Measurements from ENCODE around the gene APEX1. TPM values are rescaled to one million over a fixed set of nuclear protein-coding genes. Genes with fewer than 3 reads are reported as not detected.

Gene APEX1
- total RNA-seq, 1 experiment from 2014 or later = 235 TPM

- no peaks in the 10 kb centered on the region for H4K20me1 ChIP-seq (ENCODE audit: insufficient read depth)
- ChIA-PET POLR2A (interaction anchor here (2.1 kb wide), 1 partner anchor 80 kb away, joined by 7 read pairs; the partner anchor contains the start of gene PARP2), CTCF (no interaction called here), RAD21 (ENCODE audit: low non-redundant PET in 1 of 2, low total read pairs in 2 of 2, uncharacterized antibody in 2 of 2, unreplicated experiment in 2 of 2) (no interaction called here)
- H3K36me3 ChIP-seq (ENCODE audit: control insufficient read depth in 1 of 2, insufficient read depth in 2 of 2, low read length in 2 of 2) = no peaks in the 10 kb centered on the region
- H3K9me3 ChIP-seq (ENCODE audit: control insufficient read depth in 1 of 2, insufficient read depth in 1 of 2, low read depth in 1 of 2, low read length in 2 of 2) = no peaks in the 10 kb centered on the region
- BruUV-seq (replicated peaks) = no TSS peak
- H3K79me2 ChIP-seq (ENCODE audit: insufficient read depth, low read length) = no peaks in the 10 kb centered on the region
- no peak overlapping the region for H3K27ac ChIP-seq (ENCODE audit: low read depth, low read length)
- ATAC-seq (no peak), DNase-seq (ENCODE audit: low read depth, low spot score) (no peak)
- H3K4me2 ChIP-seq (ENCODE audit: low read length) = no peak overlapping the region
- H3K9me2 ChIP-seq (ENCODE audit: insufficient read depth) = no peaks in the 10 kb centered on the region
- no peak overlapping the region for H3K4me3 ChIP-seq (replicated peaks in 1 of 2; ENCODE audit: low read depth in 1 of 2, low read length in 2 of 2)
- no peak overlapping the region for H2AFZ ChIP-seq (ENCODE audit: low read depth, low read length, poor library complexity, severe bottlenecking)
- no peaks in the 10 kb centered on the region for H3K27me3 ChIP-seq (ENCODE audit: insufficient read depth, low read length)
- intact Hi-C loops (cut with micrococcal nuclease) = no loop called here
- no peak for TF ChIP-seq REST (IDR thresholded peaks at IDR 0.05; ENCODE audit: low read depth)
- TF ChIP-seq ZNF274 (IDR thresholded peaks at IDR 0.05; ENCODE audit: low read depth, low read length) = no peak
- TF ChIP-seq YY1 (IDR thresholded peaks at IDR 0.05; ENCODE audit: extremely low read depth, insufficient replicate concordance, low read depth, low read length) = no peak
- TF ChIP-seq ATF3 (IDR thresholded peaks at IDR 0.05) = no peak
- no peak for TF ChIP-seq EZH2phosphoT487 (IDR thresholded peaks at IDR 0.05; ENCODE audit: borderline replicate concordance)
- no peak for TF ChIP-seq CBX3 (IDR thresholded peaks at IDR 0.05; ENCODE audit: low read depth)
- TF ChIP-seq SRF (IDR thresholded peaks at IDR 0.05; ENCODE audit: low read depth) = no peak
- no peak for TF ChIP-seq EGR1 (IDR thresholded peaks at IDR 0.05; ENCODE audit: low read depth)
- TF ChIP-seq EZH2 (IDR thresholded peaks at IDR 0.05) = no peak
- H3K4me1 ChIP-seq (ENCODE audit: control insufficient read depth in 1 of 2, insufficient read depth in 2 of 2, low read length in 2 of 2) = peaks cover 7 to 12% of the 10 kb centered on the region in 2 experiments
- no peak overlapping the region for H3K9ac ChIP-seq (ENCODE audit: low read length)
Measured at GRCh38 chr14:20422886-20423285, 32.1 kb upstream of the APEX1 start.
